ENCODE measurements around the gene CCDC61. TPM values are rescaled to one million over a fixed set of nuclear protein-coding genes. Genes with fewer than 3 reads are reported as not detected.

Gene CCDC61
- total and polyA plus RNA-seq, 2 of the 8 experiments (the other 6 are each of a cell fraction or from before 2014, with no cell fraction given) = 7.8 to 17.4 TPM

DNA sequence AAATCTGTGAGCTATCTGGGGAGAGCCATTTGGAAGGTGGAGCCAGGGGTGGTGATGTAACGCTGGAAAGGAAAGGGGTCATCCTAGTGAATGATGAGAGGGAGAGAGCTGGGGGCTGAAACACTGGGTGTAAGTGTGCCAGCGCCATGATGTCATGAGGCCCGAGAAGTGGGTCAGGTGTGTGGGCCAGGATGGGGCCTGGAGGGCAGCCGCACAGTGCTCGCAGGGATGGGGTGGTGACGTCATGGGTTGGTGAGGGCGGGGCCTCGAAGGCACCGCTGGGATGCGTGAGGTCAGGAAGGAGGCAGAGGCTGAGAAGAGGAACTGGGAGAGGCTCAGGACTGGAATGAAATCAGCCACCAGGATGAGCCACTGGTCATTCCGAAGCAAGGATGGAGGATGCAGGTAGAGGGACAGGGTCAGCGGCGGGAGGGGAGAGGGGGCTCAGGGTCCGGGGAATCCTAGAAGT lies 4.4 kb downstream of the CCDC61 start:
- H3K23ac ChIP-seq (ENCODE audit: insufficient read length) = no peak overlapping the region
- H3K23me2 ChIP-seq (ENCODE audit: low read depth, low read length) = peaks cover 14% of the 10 kb centered on the region
- ChIA-PET CTCF (ENCODE audit: partially characterized antibody) (interaction anchor here (1.1 to 2.0 kb wide), 2 partner anchors 10 to 86 kb away, joined by 3 to 9 read pairs; no protein-coding TSS in a partner anchor), POLR2A (ENCODE audit: partially characterized antibody) (interaction anchor here (1.3 to 1.5 kb wide), 3 partner anchors 12 to 114 kb away, joined by 3 read pairs; partner anchors contain the start of gene IRF2BP1)
- no peak overlapping the region for H4K5ac ChIP-seq (ENCODE audit: insufficient read length, low read depth, low read length)
- H3K79me2 ChIP-seq (ENCODE audit: control insufficient read depth in 1 of 2, insufficient read depth in 2 of 2, low read length in 2 of 2) = peaks cover 0 to 9% of the 10 kb centered on the region in 2 experiments; a peak in 2 of 4 replicates
- H3K18ac ChIP-seq (ENCODE audit: extremely low read depth, low read length) = no peak overlapping the region
- DNase-seq (ENCODE audit: low read depth in 1 of 2, low spot score in 2 of 2) (peak in 1 of 2 experiments; percentile 86), FAIRE-seq (no peak)
- no peaks in the 10 kb centered on the region for H3K27me3 ChIP-seq (replicated peaks in 1 of 4; ENCODE audit: control insufficient read depth in 3 of 4, extremely low read depth in 1 of 4, insufficient read depth in 3 of 4, low read length in 3 of 4)
- no peak overlapping the region for H3K14ac ChIP-seq (ENCODE audit: insufficient read length)
- no peak overlapping the region; the same call in 1 of the 2 replicates for H4K8ac ChIP-seq (ENCODE audit: extremely low read depth, insufficient read depth, low read length)
- peak overlapping the region; percentile 48 for H4K91ac ChIP-seq (replicated peaks; ENCODE audit: insufficient read length, low read length)
- H2BK15ac ChIP-seq (ENCODE audit: low read length) = no peak overlapping the region
- H3K4ac ChIP-seq (replicated peaks; ENCODE audit: insufficient read length, low read depth, low read length) = no peak overlapping the region
- H2BK120ac ChIP-seq (replicated peaks; ENCODE audit: low read depth, low read length) = no peak overlapping the region
- H3K27ac ChIP-seq (ENCODE audit: low read depth, low read length) = no peak overlapping the region
- no peaks in the 10 kb centered on the region for H3K9me3 ChIP-seq (ENCODE audit: insufficient read depth in 2 of 2, low read depth in 1 of 2, low read length in 1 of 2)
- H3K4me2 ChIP-seq (ENCODE audit: insufficient read depth in 1 of 2, low read depth in 2 of 2, low read length in 2 of 2) = peak overlapping the region; percentile 97 to 98
- no peak overlapping the region for H2BK20ac ChIP-seq (ENCODE audit: low read length)
- H3K9ac ChIP-seq (replicated peaks in 1 of 4; ENCODE audit: extremely low read depth in 1 of 4, low read depth in 3 of 4, low read length in 3 of 4) = peak overlapping the region in 1 of 4 experiments; percentile 61; a peak in 1 of 7 replicates
- H2BK5ac ChIP-seq (ENCODE audit: low read depth, low read length) = 0 out of 2 replicates have a peak overlapping the region, but pooled peaks have one; percentile 37
- peaks cover 3 to 10% (median 4%) of the 10 kb centered on the region in 4 experiments; a peak in 6 of 7 replicates for H3K4me1 ChIP-seq (replicated peaks in 1 of 4; ENCODE audit: control insufficient read depth in 3 of 4, insufficient read depth in 4 of 4, low read length in 3 of 4)
- WGBS, 2 experiments (ENCODE audit: extremely low coverage in 1 of 2, insufficient coverage in 1 of 2, insufficient read length in 1 of 2, insufficient replicate concordance in 2 of 2, low coverage in 1 of 2, low lambda C conversion rate in 2 of 2, missing lambda C conversion rate in 1 of 2) = 6% methylated on average over 14 of the region's 14 CpGs; no CpG with 5 or more reads in 1 of the 2 experiments
- H2AFZ ChIP-seq (ENCODE audit: low read length) = 0 out of 2 replicates have a peak overlapping the region, but pooled peaks have one; percentile 52
- H2BK12ac ChIP-seq (ENCODE audit: low read depth, low read length) = peak overlapping the region; percentile 50; the same call in 1 of the 2 replicates
- H4K20me1 ChIP-seq (replicated peaks in 1 of 2; ENCODE audit: control insufficient read depth in 1 of 2, insufficient read depth in 2 of 2, low read length in 2 of 2) = peaks cover 2 to 3% of the 10 kb centered on the region in 2 experiments
- peaks cover 7% of the 10 kb centered on the region; the same call in 1 of the 2 replicates for H3K79me1 ChIP-seq (ENCODE audit: low read depth, low read length)
- H3K56ac ChIP-seq (replicated peaks; ENCODE audit: insufficient read length, low read depth, low read length) = no peak overlapping the region
- peak overlapping the region; percentile 47 to 85 (median 61); a peak in 7 of 8 replicates for H3K4me3 ChIP-seq (ENCODE audit: extremely low read depth in 1 of 4, insufficient read depth in 2 of 4, low read depth in 3 of 4, low read length in 4 of 4)
- 0 out of 8 replicates have a peak, but pooled peaks cover 0 to 8% (median 0%) of the 10 kb centered on the region in 4 experiments for H3K36me3 ChIP-seq (ENCODE audit: control insufficient read depth in 2 of 4, insufficient read depth in 4 of 4, low read length in 3 of 4)
- H2AK5ac ChIP-seq (ENCODE audit: low read depth, low read length) = no peak overlapping the region
- TF ChIP-seq TAF1 (IDR thresholded peaks at IDR 0.05; ENCODE audit: low read depth, low read length) (peak; percentile 37; the same call in 1 of the 2 replicates), KDM4A (IDR thresholded peaks at IDR 0.05; ENCODE audit: low read depth, low read length, severe bottlenecking) (peak; percentile 10), JUND (IDR thresholded peaks at IDR 0.05; ENCODE audit: low read length) (peak; percentile 98), BACH1 (IDR thresholded peaks at IDR 0.05; ENCODE audit: low read length) (no peak), CBX5 (IDR thresholded peaks at IDR 0.05; ENCODE audit: low read depth, low read length) (no peak), NRF1 (IDR thresholded peaks at IDR 0.05; ENCODE audit: low read depth, low read length) (no peak), SUZ12 (IDR thresholded peaks at IDR 0.05; ENCODE audit: low read length) (no peak), SIN3A (conservative IDR thresholded peaks at IDR 0.05 in 1 of 2, IDR thresholded peaks at IDR 0.05 in 1 of 2; ENCODE audit: low read depth in 1 of 2, low read length in 2 of 2) (no peak)
- TF ChIP-seq, protein P1, sequence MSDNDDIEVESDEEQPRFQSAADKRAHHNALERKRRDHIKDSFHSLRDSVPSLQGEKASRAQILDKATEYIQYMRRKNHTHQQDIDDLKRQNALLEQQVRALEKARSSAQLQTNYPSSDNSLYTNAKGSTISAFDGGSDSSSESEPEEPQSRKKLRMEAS (IDR thresholded peaks at IDR 0.05) = peak; percentile 39; the same call in 1 of the 2 replicates
- TF ChIP-seq, protein P2, sequence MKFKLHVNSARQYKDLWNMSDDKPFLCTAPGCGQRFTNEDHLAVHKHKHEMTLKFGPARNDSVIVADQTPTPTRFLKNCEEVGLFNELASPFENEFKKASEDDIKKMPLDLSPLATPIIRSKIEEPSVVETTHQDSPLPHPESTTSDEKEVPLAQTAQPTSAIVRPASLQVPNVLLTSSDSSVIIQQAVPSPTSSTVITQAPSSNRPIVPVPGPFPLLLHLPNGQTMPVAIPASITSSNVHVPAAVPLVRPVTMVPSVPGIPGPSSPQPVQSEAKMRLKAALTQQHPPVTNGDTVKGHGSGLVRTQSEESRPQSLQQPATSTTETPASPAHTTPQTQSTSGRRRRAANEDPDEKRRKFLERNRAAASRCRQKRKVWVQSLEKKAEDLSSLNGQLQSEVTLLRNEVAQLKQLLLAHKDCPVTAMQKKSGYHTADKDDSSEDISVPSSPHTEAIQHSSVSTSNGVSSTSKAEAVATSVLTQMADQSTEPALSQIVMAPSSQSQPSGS (IDR thresholded peaks at IDR 0.05; ENCODE audit: low read length) = peak; percentile 88

All from H1 (cell line).